Mesodermal cell (in vitro differentiated cells): ENCODE data around the gene PKD1L1.

Experiments used
- H3K27ac ChIP-seq: 2 replicates; pipeline ENCODE4 v1.7.0; 2013; ENCODE audit warnings: mild to moderate bottlenecking, low read depth, low read length, moderate library complexity; ENCODE audit not compliant: severe bottlenecking
- H3K36me3 ChIP-seq: 2 replicates; pipeline ENCODE4 v1.7.1; 2013; ENCODE audit warnings: mild to moderate bottlenecking, low read length, moderate library complexity; ENCODE audit not compliant: control insufficient read depth, insufficient read depth
- H3K4me1 ChIP-seq: one replicate; pipeline ENCODE4 v1.7.1; 2013; ENCODE audit warnings: mild to moderate bottlenecking, low read length; ENCODE audit not compliant: insufficient read depth, control insufficient read depth, poor library complexity, severe bottlenecking
- H3K4me3 ChIP-seq: 2 replicates; pipeline ENCODE4 v1.7.0; 2013; ENCODE audit warnings: low read length, control low read depth, mild to moderate bottlenecking; ENCODE audit not compliant: insufficient read depth, poor library complexity, severe bottlenecking; ENCODE audit errors: extremely low read depth
- H3K9me3 ChIP-seq: 2 replicates; pipeline ENCODE4 v1.7.1; 2013; ENCODE audit warnings: mild to moderate bottlenecking, low read length, moderate library complexity; ENCODE audit not compliant: control insufficient read depth
- WGBS, 2 experiments: methylation state at CpG; one replicate each; pipeline ENCODE4 v1.1.5; 2013; ENCODE audit warnings: missing lambda C conversion rate in 2 of 2; ENCODE audit not compliant: insufficient coverage in 2 of 2; 5-methylcytosine and 5-hydroxymethylcytosine counted together

Gene PKD1L1

GRCh38 chr7:47873762-47874161 is 74.5 kb downstream of the PKD1L1 start:
- WGBS, 2 experiments, result 87 to 90% methylated on average over 4 to 5 of the region's 5 CpGs
- Histone ChIP-seq H3K9me3 (no peaks in the 10 kb centered on the region), H3K27ac (no peak overlapping the region), H3K36me3 (no peaks in the 10 kb centered on the region), H3K4me1 (no peaks in the 10 kb centered on the region), H3K4me3 (no peak overlapping the region)

- Histone ChIP-seq H3K9me3 (no peaks in the 10 kb centered on the region), H3K36me3 (no peaks in the 10 kb centered on the region), H3K4me3 (no peak overlapping the region), H3K4me1 (no peaks in the 10 kb centered on the region), H3K27ac (no peak overlapping the region)
- whole genome bisulfite sequencing, 2 experiments, result no CpG with 5 or more reads among the region's 3 CpGs
Measured at GRCh38 chr7:47867286-47867685, 81.0 kb downstream of the PKD1L1 start.

GRCh38 chr7:47866120-47866519 is 82.1 kb downstream of the PKD1L1 start:
- Histone ChIP-seq H3K4me3 (no peak overlapping the region), H3K36me3 (no peaks in the 10 kb centered on the region), H3K27ac (no peak overlapping the region), H3K4me1 (no peaks in the 10 kb centered on the region), H3K9me3 (no peaks in the 10 kb centered on the region)
- 76 to 79% methylated on average over 2 to 3 of the region's 3 CpGs for WGBS, 2 experiments

- Histone ChIP-seq H3K4me3 (no peak overlapping the region), H3K36me3 (no peaks in the 10 kb centered on the region), H3K27ac (no peak overlapping the region), H3K9me3 (no peaks in the 10 kb centered on the region), H3K4me1 (no peaks in the 10 kb centered on the region)
- WGBS, 2 experiments, result 79 to 80% methylated on average over 4 to 7 of the region's 9 CpGs
Measured at GRCh38 chr7:47852330-47853245, 95.7 kb downstream of the PKD1L1 start.

GRCh38 chr7:47847207-47847606 is 101.1 kb downstream of the PKD1L1 start:
- H3K4me1 ChIP-seq, result peaks cover 5% of the 10 kb centered on the region
- WGBS, 2 experiments, result 87% methylated on average over 3 of the region's 5 CpGs; no CpG with 5 or more reads in 1 of the 2 experiments

GRCh38 chr7:47846138-47846836 is 102.0 kb downstream of the PKD1L1 start:
- Histone ChIP-seq H3K4me3 (no peak overlapping the region), H3K27ac (no peak overlapping the region), H3K9me3 (no peaks in the 10 kb centered on the region), H3K4me1 (peaks cover 5% of the 10 kb centered on the region), H3K36me3 (no peaks in the 10 kb centered on the region)
- 92% methylated on average over 5 to 6 of the region's 7 CpGs for WGBS, 2 experiments

More at GRCh38 chr7:47847207-47847606, 101.1 kb downstream of the PKD1L1 start:
- no peak overlapping the region for H3K27ac ChIP-seq
- H3K36me3 ChIP-seq, result no peaks in the 10 kb centered on the region
- no peaks in the 10 kb centered on the region for H3K9me3 ChIP-seq
- H3K4me3 ChIP-seq, result no peak overlapping the region

- H3K4me1 ChIP-seq, result peaks cover 5% of the 10 kb centered on the region
- no peak overlapping the region for H3K27ac ChIP-seq
- H3K36me3 ChIP-seq, result no peaks in the 10 kb centered on the region
- H3K4me3 ChIP-seq, result no peak overlapping the region
- H3K9me3 ChIP-seq, result no peaks in the 10 kb centered on the region
Measured at GRCh38 chr7:47844311-47844710, 104.0 kb downstream of the PKD1L1 start.

- no peak overlapping the region for H3K27ac ChIP-seq
- no peaks in the 10 kb centered on the region for H3K36me3 ChIP-seq
- no peak overlapping the region for H3K4me3 ChIP-seq
- WGBS, 2 experiments, result 69 to 82% methylated on average over 1 to 2 of the region's 2 CpGs
- no peaks in the 10 kb centered on the region for H3K9me3 ChIP-seq
- H3K4me1 ChIP-seq, result peaks cover 5% of the 10 kb centered on the region
Measured at GRCh38 chr7:47843291-47843690, 105.0 kb downstream of the PKD1L1 start.

GRCh38 chr7:47839381-47839780 is 108.9 kb downstream of the PKD1L1 start:
- WGBS, 2 experiments, result 90 to 91% methylated on average over 15 to 16 of the region's 16 CpGs
- H3K27ac ChIP-seq, result no peak overlapping the region

GRCh38 chr7:47837826-47838225 is 110.4 kb downstream of the PKD1L1 start:
- WGBS, 2 experiments, result 94 to 96% methylated on average over 3 to 6 of the region's 8 CpGs

More at GRCh38 chr7:47839381-47839780, 108.9 kb downstream of the PKD1L1 start:
- no peaks in the 10 kb centered on the region for H3K9me3 ChIP-seq
- no peaks in the 10 kb centered on the region for H3K4me1 ChIP-seq
- H3K36me3 ChIP-seq, result no peaks in the 10 kb centered on the region
- no peak overlapping the region for H3K4me3 ChIP-seq

More at GRCh38 chr7:47837826-47838225, 110.4 kb downstream of the PKD1L1 start:
- Histone ChIP-seq H3K9me3 (no peaks in the 10 kb centered on the region), H3K36me3 (no peaks in the 10 kb centered on the region), H3K4me3 (no peak overlapping the region), H3K27ac (no peak overlapping the region), H3K4me1 (no peaks in the 10 kb centered on the region)
